Endothelial cell (in vitro differentiated cells): ENCODE results near the gene PRR16. TPM values are rescaled to one million over a fixed set of nuclear protein-coding genes. Genes with fewer than 3 reads are reported as not detected.

Experiments
- DNase-seq: peaks from one replicate; pipeline ENCODE4 v3.0.0; 2021; ENCODE audit warnings: low spot score
- H3K27ac Mint-ChIP-seq: one replicate; pipeline ENCODE4 v1.8.0; 2021; ENCODE audit warnings: mixed read lengths, inconsistent platforms; ENCODE audit not compliant: unreplicated experiment
- H3K27me3 Mint-ChIP-seq: one replicate; pipeline ENCODE4 v1.8.0; 2021; ENCODE audit warnings: mild to moderate bottlenecking, moderate library complexity, mixed read lengths, inconsistent platforms; ENCODE audit not compliant: unreplicated experiment
- H3K36me3 Mint-ChIP-seq: one replicate; pipeline ENCODE4 v1.8.0; 2021; ENCODE audit warnings: mild to moderate bottlenecking, low read depth, mixed read lengths, inconsistent platforms; ENCODE audit not compliant: unreplicated experiment
- H3K4me1 Mint-ChIP-seq: one replicate; pipeline ENCODE4 v1.8.0; 2021; ENCODE audit warnings: mild to moderate bottlenecking, mixed read lengths, inconsistent platforms; ENCODE audit not compliant: unreplicated experiment
- H3K4me3 Mint-ChIP-seq: one replicate; pipeline ENCODE4 v1.8.0; 2021; ENCODE audit warnings: mild to moderate bottlenecking, mixed read lengths, inconsistent platforms; ENCODE audit not compliant: unreplicated experiment
- H3K9me3 Mint-ChIP-seq: one replicate; pipeline ENCODE4 v1.8.0; 2021; ENCODE audit warnings: mixed read lengths, inconsistent platforms; ENCODE audit not compliant: unreplicated experiment
- CTCF ChIP-seq: fragments of 200-600 bp; sonication (generic); IDR thresholded peaks from one replicate; pipeline ENCODE4 v1.5.0; 2021; ENCODE audit warnings: antibody characterized with exemption; ENCODE audit not compliant: unreplicated experiment
- total RNA-seq: library from RNA; stranded (reverse); fragmentation: NEBNext Ultra II Directional; extraction: Animal tissue kit (Norgen Biotek cat#: 25700); gene quantifications from one replicate; pipeline ENCODE4 v1.2.1, GENCODE V29; 2021; ENCODE audit not compliant: unreplicated experiment

PRR16 gene
- total RNA-seq, 1 donor from 2014 or later = not detected

- Mint-ChIP-seq H3K36me3 (no peaks in the 10 kb centered on the region), H3K4me3 (no peak overlapping the region), H3K9me3 (no peaks in the 10 kb centered on the region), H3K27me3 (no peaks in the 10 kb centered on the region), H3K27ac (no peak overlapping the region), H3K4me1 (peaks cover 16% of the 10 kb centered on the region)
- no peak for TF ChIP-seq CTCF
- DNase-seq = no peak
Measured at GRCh38 chr5:120507197-120507596, 43.1 kb downstream of the PRR16 start.

- no peaks in the 10 kb centered on the region for H3K36me3 Mint-ChIP-seq
- H3K4me3 Mint-ChIP-seq = no peak overlapping the region
- H3K27ac Mint-ChIP-seq = no peak overlapping the region
- H3K27me3 Mint-ChIP-seq = no peaks in the 10 kb centered on the region
- no peaks in the 10 kb centered on the region for H3K9me3 Mint-ChIP-seq
- H3K4me1 Mint-ChIP-seq = peaks cover 22% of the 10 kb centered on the region
- DNase-seq = no peak
- TF ChIP-seq CTCF = no peak
Measured at GRCh38 chr5:120507800-120508463, 43.8 kb downstream of the PRR16 start.

- Mint-ChIP-seq H3K27ac (no peak overlapping the region), H3K27me3 (no peaks in the 10 kb centered on the region), H3K4me3 (no peak overlapping the region), H3K36me3 (no peaks in the 10 kb centered on the region), H3K9me3 (no peaks in the 10 kb centered on the region), H3K4me1 (peaks cover 22% of the 10 kb centered on the region)
- DNase-seq = no peak
- TF ChIP-seq CTCF = no peak
Measured at GRCh38 chr5:120509053-120509452, 45.0 kb downstream of the PRR16 start.

- Mint-ChIP-seq H3K36me3 (no peaks in the 10 kb centered on the region), H3K4me1 (peaks cover 22% of the 10 kb centered on the region), H3K4me3 (no peak overlapping the region), H3K27ac (no peak overlapping the region), H3K27me3 (no peaks in the 10 kb centered on the region), H3K9me3 (no peaks in the 10 kb centered on the region)
- no peak for DNase-seq
- no peak for TF ChIP-seq CTCF
Measured at GRCh38 chr5:120510098-120510637, 46.1 kb downstream of the PRR16 start.

GRCh38 chr5:120510994-120511686, 47.0 kb downstream of the PRR16 start:
- no peak overlapping the region for H3K27ac Mint-ChIP-seq
- H3K4me3 Mint-ChIP-seq = no peak overlapping the region

More at GRCh38 chr5:120510994-120511686, 47.0 kb downstream of the PRR16 start:
- TF ChIP-seq CTCF = no peak
- Mint-ChIP-seq H3K4me1 (peaks cover 22% of the 10 kb centered on the region), H3K9me3 (no peaks in the 10 kb centered on the region), H3K27me3 (no peaks in the 10 kb centered on the region), H3K36me3 (no peaks in the 10 kb centered on the region)
- no peak for DNase-seq
